Lung (tissue), 12 donors: Measurements from ENCODE around the gene MITF. TPM values are rescaled to one million over a fixed set of nuclear protein-coding genes. Genes with fewer than 3 reads are reported as not detected.

Experiments
- ATAC-seq: fragments of 200-7000 bp; cut with Tn5 transposase; one replicate; pipeline ENCODE4 v1.9.1; 2020; ENCODE audit warnings: moderate number of reproducible peaks; ENCODE audit not compliant: insufficient read depth, low FRiP score
- DNase-seq, 3 donors: peaks; one replicate each; pipeline ENCODE4 v3.0.0-alpha.2; 2013 to 2017
- H3K27ac ChIP-seq, 2 donors: one replicate each; pipeline ENCODE4 v1.5.1; 2013; ENCODE audit warnings: mild to moderate bottlenecking in 2 of 2, moderate library complexity in 2 of 2, control low read depth in 1 of 2, inconsistent platforms in 1 of 2, low read depth in 1 of 2, low read length in 1 of 2
- H3K27me3 ChIP-seq, 3 donors: one replicate each; pipeline ENCODE4 v1.5.1; 2013; ENCODE audit warnings: low read length in 2 of 3; ENCODE audit not compliant: control insufficient read depth in 3 of 3, insufficient read depth in 3 of 3
- H3K36me3 ChIP-seq, 4 donors: one replicate each; pipeline ENCODE4 v1.5.1; 2013; ENCODE audit warnings: low read length in 4 of 4, mild to moderate bottlenecking in 1 of 4, moderate library complexity in 1 of 4; ENCODE audit not compliant: control insufficient read depth in 4 of 4, insufficient read depth in 4 of 4
- H3K4me1 ChIP-seq, 5 donors: one replicate each; pipeline ENCODE4 v1.5.1; 2013; ENCODE audit warnings: low read length in 5 of 5, mild to moderate bottlenecking in 2 of 5, moderate library complexity in 1 of 5; ENCODE audit not compliant: control insufficient read depth in 5 of 5, insufficient read depth in 5 of 5
- H3K4me3 ChIP-seq: one replicate; pipeline ENCODE4 v1.5.1; 2013; ENCODE audit warnings: mild to moderate bottlenecking, control low read depth, moderate library complexity
- H3K9ac ChIP-seq, 2 donors: one replicate each; pipeline ENCODE4 v1.5.1; 2013; ENCODE audit warnings: low read length in 2 of 2, control low read depth in 1 of 2; ENCODE audit not compliant: insufficient read depth in 1 of 2
- H3K9me3 ChIP-seq, 4 donors: one replicate each; pipeline ENCODE4 v1.5.1; 2013; ENCODE audit warnings: low read length in 3 of 4, mild to moderate bottlenecking in 1 of 4, moderate library complexity in 1 of 4; ENCODE audit not compliant: control insufficient read depth in 4 of 4, insufficient read depth in 3 of 4
- WGBS, 2 donors: extraction: QIAGEN DNeasy Blood & Tissue Kit; methylation state at CpG; one replicate each; pipeline ENCODE4 v1.1.7; 2013; 5-methylcytosine and 5-hydroxymethylcytosine counted together
- polyA plus RNA-seq, 2 donors: library from polyadenylated mRNA; stranded (reverse); fragments of 200-250 nt; gene quantifications; one replicate each; pipeline ENCODE4 v1.2.1, GENCODE V29; 2013
- total RNA-seq, 2 donors: library from RNA; depleted of rRNA in 1 of 2; stranded (reverse); fragments of >200 nt in 1 of 2; gene quantifications; one replicate each; pipeline ENCODE4 v1.2.1, GENCODE V29; 2014 to 2021
- TF ChIP-seq, protein P1 (sequence below): IDR thresholded peaks from 2 replicates; pipeline ENCODE4 v1.5.1; 2012; ENCODE audit warnings: mild to moderate bottlenecking; ENCODE audit errors: control extremely low read depth, extremely low read depth
- donor health status: control.
- donor health status: control.
- donor health status: Bipolar disorder and iron deficiency.
- donor health status: healthy.
- donor health status: DM: yes; HTN: yes; CAD: no.

MITF gene
- total and polyA plus RNA-seq, 4 donors, result 5.0 to 28.0 (median 12.0) TPM

DNA sequence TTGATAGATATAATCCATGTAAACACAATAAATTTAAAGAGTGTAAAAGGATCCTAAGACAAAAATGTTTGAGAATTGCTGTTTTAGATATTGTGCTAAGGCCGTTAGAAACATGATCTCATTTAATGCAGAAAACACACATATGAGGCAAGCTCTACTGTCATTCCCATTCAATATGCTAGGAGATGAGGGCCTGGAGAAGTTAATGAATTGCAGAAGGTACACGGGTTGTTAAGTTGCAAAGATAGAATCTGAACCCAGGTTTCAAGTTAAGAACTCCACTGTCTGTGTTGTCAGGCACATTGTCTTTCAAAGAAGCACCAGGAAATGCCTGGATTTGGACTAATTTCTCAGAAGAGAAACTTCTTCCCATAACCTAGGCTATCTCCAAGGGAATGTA, 195.1 kb downstream of the MITF start:
- Histone ChIP-seq H3K27ac (no peak overlapping the region), H3K27me3 (no peaks in the 10 kb centered on the region)
- 76 to 83% methylated on average over 2 of the region's 2 CpGs for WGBS, 2 donors

DNA sequence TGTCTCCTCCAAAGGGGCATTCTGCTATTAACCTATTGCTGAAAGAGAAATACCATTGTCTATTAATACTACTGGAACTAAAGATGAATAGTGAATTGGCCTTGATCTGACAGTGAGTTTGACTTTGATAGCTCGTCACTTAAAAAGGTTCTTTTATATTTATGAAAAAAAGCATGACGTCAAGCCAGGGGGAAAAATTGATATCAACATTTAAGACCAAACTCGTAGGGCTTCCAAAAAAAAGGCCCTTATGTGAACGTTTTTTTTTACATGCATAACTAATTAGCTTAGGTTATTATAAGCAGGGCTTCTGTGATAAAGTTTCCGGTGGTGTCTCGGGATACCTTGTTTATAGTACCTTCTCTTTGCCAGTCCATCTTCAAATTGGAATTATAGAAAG, 197.0 kb downstream of the MITF start:
- H3K4me3 ChIP-seq, result no peak overlapping the region
- DNase-seq (no peak), ATAC-seq (no peak)
- no peak overlapping the region for H3K9ac ChIP-seq
- no peak overlapping the region for H3K27ac ChIP-seq
- WGBS, 2 donors, result 88 to 90% methylated on average over 6 of the region's 6 CpGs
- TF ChIP-seq, protein P1, sequence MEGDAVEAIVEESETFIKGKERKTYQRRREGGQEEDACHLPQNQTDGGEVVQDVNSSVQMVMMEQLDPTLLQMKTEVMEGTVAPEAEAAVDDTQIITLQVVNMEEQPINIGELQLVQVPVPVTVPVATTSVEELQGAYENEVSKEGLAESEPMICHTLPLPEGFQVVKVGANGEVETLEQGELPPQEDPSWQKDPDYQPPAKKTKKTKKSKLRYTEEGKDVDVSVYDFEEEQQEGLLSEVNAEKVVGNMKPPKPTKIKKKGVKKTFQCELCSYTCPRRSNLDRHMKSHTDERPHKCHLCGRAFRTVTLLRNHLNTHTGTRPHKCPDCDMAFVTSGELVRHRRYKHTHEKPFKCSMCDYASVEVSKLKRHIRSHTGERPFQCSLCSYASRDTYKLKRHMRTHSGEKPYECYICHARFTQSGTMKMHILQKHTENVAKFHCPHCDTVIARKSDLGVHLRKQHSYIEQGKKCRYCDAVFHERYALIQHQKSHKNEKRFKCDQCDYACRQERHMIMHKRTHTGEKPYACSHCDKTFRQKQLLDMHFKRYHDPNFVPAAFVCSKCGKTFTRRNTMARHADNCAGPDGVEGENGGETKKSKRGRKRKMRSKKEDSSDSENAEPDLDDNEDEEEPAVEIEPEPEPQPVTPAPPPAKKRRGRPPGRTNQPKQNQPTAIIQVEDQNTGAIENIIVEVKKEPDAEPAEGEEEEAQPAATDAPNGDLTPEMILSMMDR, result no peak
- H3K36me3 ChIP-seq, result peaks cover 0 to 2% (median 0%) of the 10 kb centered on the region in 4 donors
- no peaks in the 10 kb centered on the region for H3K27me3 ChIP-seq
- no peaks in the 10 kb centered on the region for H3K9me3 ChIP-seq
- peaks cover 0 to 2% (median 0%) of the 10 kb centered on the region in 5 donors for H3K4me1 ChIP-seq

More for the DNA sequence above, 195.1 kb downstream of the MITF start:
- TF ChIP-seq, protein P1, result no peak
- no peak overlapping the region for H3K9ac ChIP-seq
- H3K9me3 ChIP-seq, result no peaks in the 10 kb centered on the region
- DNase-seq (no peak), ATAC-seq (no peak)
- H3K36me3 ChIP-seq, result peaks cover 0 to 2% (median 0%) of the 10 kb centered on the region in 4 donors
- no peak overlapping the region for H3K4me3 ChIP-seq
- H3K4me1 ChIP-seq, result peaks cover 0 to 2% (median 0%) of the 10 kb centered on the region in 5 donors

DNA sequence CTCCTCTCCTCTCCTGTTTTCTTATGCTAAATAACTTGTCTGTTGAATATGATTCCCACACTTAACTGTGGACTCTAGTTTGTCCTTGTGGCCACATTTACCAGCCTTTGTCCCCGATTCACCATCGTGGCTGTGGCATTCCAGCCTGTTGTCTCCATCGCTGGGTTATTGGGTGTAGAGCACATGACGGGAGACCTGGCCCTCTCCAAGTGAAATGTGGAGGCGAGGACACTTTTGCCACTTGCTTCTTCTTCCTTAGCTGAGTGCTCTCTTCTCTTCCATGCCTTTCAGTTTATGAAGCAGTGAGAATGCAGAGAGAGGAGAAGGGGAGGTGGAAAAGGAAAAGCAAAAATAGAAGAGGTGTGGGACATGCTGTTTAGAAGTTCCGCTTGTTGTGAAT, 198.8 kb downstream of the MITF start:
- peaks cover 0 to 2% (median 0%) of the 10 kb centered on the region in 5 donors for H3K4me1 ChIP-seq
- no peak overlapping the region for H3K4me3 ChIP-seq
- DNase-seq (no peak), ATAC-seq (no peak)
- peaks cover 0 to 7% (median 0%) of the 10 kb centered on the region in 4 donors for H3K36me3 ChIP-seq
- TF ChIP-seq, protein P1, result no peak
- H3K9me3 ChIP-seq, result no peaks in the 10 kb centered on the region
- H3K9ac ChIP-seq, result no peak overlapping the region
- H3K27ac ChIP-seq, result no peak overlapping the region
- WGBS, 2 donors, result 95 to 96% methylated on average over 6 of the region's 6 CpGs
- no peaks in the 10 kb centered on the region for H3K27me3 ChIP-seq

DNA sequence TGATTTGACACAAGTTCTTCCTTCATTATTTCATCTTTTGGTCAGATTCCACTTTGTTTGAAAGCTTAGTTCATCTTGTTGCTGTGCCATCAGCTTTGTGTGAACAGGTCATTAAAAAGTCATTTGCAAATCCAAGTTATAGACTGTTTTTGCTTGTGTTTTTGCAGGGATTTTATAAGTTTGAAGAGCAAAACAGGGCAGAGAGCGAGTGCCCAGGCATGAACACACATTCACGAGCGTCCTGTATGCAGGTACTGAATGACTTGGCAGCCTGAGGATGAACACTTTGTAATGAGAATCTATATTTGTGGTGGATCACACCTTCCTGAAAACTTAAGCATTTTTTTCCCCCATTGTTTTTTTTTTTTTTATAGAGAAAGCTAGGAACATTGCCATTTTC, 199.7 kb downstream of the MITF start:
- 95 to 98% methylated on average over 3 of the region's 3 CpGs for WGBS, 2 donors
- peak; percentile 15 to 73 (median 59) for DNase-seq
- TF ChIP-seq, protein P1, result no peak
- Histone ChIP-seq H3K27ac (no peak overlapping the region), H3K9me3 (no peaks in the 10 kb centered on the region), H3K9ac (no peak overlapping the region), H3K4me1 (peaks cover 0 to 2% (median 0%) of the 10 kb centered on the region in 5 donors), H3K36me3 (peaks cover 0 to 7% (median 0%) of the 10 kb centered on the region in 4 donors), H3K4me3 (no peak overlapping the region), H3K27me3 (no peaks in the 10 kb centered on the region)
- no peak for ATAC-seq
